GM18520 (cell line): Measurements from ENCODE around the gene GRAMD2B.

Experiments
- ATAC-seq: cut with Tn5 transposase; IDR thresholded peaks from one replicate; pipeline ENCODE4 v1.9.1; 2021; ENCODE audit not compliant: unreplicated experiment

Gene GRAMD2B

DNA sequence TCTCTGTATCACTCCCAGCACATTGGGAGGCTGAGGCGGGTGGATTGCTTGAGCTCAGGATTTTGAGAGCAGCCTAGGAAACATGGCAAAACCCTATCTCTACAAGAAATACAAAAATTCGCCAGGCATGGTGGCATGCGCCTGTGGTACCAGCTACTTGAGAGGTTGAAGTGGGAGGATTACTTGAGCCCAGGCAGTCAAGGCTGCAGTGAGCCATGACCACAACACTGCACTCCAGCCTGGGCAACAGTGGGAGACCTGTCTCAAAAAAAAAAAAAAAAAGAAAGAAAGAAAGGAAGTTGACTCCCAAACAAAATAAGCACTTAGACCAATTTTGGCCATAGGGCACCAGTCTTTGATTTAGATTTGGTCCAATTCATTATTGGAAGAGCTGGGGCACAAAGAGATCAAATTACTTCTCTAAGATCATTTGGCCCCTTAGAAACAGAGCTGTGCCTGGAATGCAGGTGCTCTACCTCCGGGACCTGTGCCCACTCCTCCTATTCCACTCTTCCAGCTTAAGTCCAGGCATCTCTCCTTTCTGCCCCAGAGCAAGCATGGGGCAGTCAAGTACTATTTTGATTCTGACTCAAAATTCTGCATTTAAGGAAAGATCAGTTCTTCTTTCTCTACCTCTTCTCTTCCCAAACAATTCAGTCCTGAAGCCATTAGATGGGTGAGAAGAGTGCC lies 112.8 kb downstream of the GRAMD2B start:
- no peak for ATAC-seq

DNA sequence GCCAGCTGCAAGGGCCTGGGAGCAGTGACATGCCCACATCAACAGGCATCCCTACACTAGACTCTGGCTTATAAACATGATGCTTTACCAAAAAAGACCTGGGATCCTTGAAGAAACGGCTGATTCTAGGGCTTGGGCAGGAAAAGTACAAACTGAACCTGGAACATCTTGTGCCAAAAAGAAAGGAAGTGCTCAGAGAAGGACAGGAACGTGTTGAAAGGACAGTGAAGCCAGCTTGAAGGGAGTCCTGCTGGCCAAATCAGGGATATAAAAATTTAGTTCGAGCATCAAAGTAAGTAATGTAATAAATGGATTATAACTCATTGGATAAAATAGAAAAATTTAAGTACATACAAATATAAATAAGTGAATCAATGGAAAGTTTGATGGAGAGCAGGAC lies 113.7 kb downstream of the GRAMD2B start:
- ATAC-seq = no peak

- no peak for ATAC-seq
Observed at GRCh38 chr5:126538579-126538978, 115.4 kb downstream of the GRAMD2B start.

- ATAC-seq = no peak
Observed at GRCh38 chr5:126540631-126541030, 117.4 kb downstream of the GRAMD2B start.

- no peak for ATAC-seq
Observed at GRCh38 chr5:126542441-126542840, 119.2 kb downstream of the GRAMD2B start.

GRCh38 chr5:126543009-126543408 lies 119.8 kb downstream of the GRAMD2B start:
- ATAC-seq = no peak

DNA sequence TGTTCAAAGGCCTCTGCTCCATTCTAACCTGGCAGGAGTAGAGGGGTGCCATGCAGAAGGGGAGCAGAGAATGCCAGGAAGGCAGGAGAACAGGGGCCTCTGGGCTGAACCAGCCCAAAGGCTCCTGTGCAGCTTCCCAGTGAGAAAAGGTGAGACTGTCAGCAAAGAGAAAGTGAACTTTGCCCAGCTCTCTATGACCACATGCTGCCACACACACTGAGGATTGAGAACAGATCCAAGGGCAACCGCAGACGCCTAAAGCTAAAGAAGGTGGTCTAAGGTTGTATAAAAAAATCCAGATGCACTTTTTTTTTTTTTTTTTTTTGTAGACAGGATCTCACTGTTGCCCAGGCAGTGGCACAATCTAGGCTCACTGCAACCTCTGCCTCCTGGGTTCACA lies 120.5 kb downstream of the GRAMD2B start:
- no peak for ATAC-seq
